DMS153 treated with DMSO at 0.1 percent for 48 hours (cell line): ENCODE data around the gene PGRMC2.
A peak's percentile ranks its signal among the peaks of the same experiment; 100 is the strongest.

ENCODE experiments used
- DNase-seq: peaks from one replicate; lab custom pipeline; 2025; ENCODE audit not compliant: unreplicated experiment; lab: John Stamatoyannopoulos, UW

The PGRMC2 gene, protein sequence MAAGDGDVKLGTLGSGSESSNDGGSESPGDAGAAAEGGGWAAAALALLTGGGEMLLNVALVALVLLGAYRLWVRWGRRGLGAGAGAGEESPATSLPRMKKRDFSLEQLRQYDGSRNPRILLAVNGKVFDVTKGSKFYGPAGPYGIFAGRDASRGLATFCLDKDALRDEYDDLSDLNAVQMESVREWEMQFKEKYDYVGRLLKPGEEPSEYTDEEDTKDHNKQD

DNA sequence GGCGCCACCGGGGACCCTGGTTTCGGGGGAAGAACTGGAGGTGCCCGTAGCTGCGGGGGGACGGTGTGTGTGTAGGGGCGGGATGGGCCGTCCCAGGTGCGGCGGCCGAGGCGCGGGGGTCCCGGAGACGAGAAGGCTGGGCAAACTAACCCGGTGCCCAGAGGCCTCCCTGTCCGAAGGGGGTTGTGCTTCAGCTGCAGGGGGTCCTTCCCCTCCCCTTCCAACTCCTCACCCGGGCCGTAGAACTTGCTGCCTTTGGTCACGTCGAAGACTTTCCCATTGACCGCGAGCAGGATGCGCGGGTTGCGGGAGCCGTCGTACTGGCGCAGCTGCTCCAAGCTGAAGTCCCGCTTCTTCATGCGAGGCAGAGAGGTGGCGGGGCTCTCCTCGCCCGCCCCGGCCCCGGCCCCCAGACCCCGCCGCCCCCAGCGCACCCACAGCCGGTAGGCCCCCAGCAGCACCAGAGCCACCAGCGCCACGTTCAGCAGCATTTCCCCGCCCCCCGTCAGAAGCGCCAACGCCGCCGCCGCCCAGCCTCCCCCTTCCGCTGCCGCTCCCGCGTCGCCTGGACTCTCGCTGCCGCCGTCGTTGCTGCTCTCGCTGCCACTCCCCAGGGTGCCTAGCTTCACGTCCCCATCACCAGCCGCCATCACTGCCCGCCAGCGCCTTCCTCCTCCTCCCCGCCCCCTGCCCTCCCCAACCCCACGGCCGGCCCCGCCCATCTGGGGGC lies at the start of gene PGRMC2:
PGRMC2 (minus strand) TSS at position 673 of the 730 bp plus-strand sequence; CDS start at position 650, 23 bp downstream.
- no peak for DNase-seq

DNA sequence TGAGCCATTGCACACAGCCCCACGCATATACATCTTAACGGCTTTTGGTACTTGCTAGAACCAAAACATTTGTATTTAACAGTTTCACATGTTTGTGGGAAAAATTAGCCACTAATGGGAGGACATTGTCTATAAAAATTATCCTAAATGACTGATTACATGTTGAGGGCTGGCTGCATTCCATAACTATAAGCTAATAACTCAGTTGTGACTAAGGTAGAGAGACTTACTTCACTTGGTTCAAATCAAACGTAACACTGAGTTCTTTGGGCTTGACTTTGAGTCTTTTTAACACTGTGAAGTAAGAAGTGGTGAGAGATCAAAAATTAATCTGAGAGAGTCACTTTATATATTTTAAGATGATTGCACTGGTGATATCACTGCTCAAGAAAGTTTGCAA lies 47.9 kb upstream of the PGRMC2 start:
- no peak for DNase-seq

DNA sequence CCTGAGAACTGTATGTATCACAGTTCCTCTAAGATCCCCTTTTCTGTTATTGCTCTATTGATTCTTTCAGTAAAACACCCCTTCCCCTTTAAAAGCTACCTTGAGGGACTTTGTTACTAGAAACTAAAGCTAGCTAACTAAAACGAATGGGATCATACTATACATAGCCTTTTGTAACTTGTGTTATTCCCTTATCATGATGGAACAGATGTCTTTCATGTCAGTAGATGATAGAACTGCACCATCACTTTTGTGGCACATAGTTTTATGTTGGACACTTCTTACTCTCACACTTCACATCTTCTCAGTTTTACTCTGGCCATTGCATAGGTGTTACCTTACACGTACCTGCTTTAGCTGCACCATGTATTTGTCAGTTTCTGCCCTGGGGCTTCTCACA lies 46.6 kb upstream of the PGRMC2 start:
- no peak for DNase-seq

GRCh38 chr4:128333309-128334018 lies 45.9 kb upstream of the PGRMC2 start:
- DNase-seq = no peak

GRCh38 chr4:128332081-128332480 lies 44.5 kb upstream of the PGRMC2 start:
- DNase-seq = no peak

DNA sequence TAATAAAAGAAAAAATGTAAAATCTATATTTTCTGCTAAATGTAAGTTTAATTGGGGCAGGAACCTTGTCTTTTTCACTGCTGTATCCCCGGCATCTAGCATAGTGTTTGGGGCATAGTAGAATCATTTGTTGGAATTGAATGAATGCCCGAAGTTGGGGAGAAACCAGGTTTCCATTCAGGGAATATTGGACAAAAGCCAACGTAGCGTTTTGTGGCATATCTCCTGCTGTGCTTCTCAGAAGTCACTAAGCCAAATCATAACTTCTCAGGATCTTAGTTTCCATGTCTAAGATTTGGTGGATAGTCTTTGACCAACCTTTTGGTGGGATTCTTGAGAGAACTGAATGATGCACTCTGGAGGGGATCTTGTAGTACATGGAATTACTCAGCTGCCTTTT lies 42.0 kb upstream of the PGRMC2 start:
- DNase-seq = no peak

GRCh38 chr4:128328106-128328505 lies 40.5 kb upstream of the PGRMC2 start:
- no peak for DNase-seq

GRCh38 chr4:128323401-128323800 lies 35.8 kb upstream of the PGRMC2 start:
- DNase-seq = no peak

DNA sequence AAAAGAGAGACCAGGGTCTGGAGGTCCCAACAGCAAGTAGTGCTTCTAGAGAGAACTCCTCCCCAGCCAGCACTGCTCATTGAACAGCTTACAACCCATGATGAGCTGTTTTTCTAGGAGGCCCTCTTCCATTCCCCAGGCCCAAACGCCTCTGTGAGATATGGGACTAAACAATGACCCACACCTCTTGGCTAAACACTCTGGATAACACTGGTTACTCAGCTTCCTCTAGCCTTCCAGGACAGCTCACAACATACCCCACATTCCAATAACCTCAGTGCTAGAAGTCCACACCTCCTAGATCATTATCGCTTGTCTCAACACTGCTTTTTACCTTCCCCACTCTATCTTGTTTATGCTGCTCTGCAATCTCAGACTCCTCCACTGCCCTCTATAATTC lies 35.4 kb upstream of the PGRMC2 start:
- DNase-seq = no peak

DNA sequence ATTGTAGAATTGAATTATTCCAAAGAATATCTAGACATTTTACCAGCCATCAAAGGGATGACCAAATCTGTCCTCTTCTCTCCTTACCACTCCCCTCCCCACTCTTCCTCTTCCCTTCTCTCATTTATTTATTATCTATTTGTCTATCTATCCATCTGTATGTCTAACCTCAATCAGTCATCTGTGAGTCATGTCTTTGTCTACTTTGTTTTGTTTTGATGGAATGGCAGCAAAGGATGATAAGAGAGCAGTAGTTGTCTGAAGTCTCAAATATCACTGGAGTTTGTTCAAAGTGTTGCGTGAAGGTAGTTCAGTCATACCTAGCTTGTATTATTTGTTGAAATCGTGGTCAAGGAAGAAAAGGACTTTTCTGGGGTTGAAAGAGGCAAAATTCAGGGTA lies 34.7 kb upstream of the PGRMC2 start:
- DNase-seq = no peak

DNA sequence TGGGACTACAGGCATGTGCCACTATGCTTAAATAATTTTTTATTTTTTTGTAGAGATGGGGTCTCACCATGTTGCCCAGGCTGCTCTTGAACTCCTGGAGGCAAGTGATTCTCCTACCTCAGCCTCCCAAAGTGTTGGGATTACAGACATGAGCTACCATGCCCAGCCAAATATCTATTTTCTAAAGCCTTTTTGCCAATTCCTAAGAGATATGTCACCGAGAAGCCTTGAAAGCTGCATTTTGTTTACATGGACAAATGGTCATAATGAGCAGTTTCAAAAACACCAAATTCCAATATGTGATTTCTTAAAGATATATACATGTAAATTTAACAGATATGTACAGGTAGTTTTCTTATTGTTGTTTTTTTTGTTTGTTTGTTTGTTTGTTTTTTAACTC lies 33.0 kb upstream of the PGRMC2 start:
- no peak for DNase-seq

DNA sequence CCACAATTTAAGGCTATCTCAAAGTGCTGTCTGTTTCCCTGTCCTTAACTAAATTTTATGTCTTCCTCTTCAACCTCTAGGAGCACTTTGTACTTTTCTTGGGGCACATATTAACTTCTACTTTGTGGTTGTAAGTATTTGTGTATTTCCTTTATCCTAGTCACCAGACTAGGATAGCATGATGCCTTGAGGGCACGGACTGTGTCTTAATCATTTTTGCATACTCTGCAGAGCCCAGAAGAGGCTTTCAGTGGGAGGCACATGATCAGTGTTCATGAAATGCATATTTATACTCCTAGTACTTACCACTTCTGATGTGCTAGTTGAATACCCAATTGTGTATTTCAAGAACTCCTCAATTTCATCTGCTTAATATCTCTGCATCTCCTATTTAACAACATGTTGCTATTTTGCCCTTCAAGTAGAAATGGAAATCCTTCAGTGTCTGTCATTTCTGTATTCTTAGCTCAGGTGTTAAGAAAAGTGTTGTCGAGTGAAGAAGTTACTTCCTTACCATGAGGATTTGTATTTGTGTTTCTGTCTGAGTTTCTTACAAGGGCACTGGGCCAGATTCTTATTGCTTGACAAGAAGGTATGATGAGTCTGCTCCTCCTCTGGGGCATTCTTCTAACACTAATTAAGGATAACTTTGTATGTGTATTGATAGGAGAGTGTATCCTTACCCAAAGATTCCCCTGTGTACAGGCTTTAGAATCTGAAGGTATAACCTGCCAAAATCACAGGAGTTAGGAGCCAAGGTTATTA lies 28.3 kb upstream of the PGRMC2 start:
- no peak for DNase-seq

DNA sequence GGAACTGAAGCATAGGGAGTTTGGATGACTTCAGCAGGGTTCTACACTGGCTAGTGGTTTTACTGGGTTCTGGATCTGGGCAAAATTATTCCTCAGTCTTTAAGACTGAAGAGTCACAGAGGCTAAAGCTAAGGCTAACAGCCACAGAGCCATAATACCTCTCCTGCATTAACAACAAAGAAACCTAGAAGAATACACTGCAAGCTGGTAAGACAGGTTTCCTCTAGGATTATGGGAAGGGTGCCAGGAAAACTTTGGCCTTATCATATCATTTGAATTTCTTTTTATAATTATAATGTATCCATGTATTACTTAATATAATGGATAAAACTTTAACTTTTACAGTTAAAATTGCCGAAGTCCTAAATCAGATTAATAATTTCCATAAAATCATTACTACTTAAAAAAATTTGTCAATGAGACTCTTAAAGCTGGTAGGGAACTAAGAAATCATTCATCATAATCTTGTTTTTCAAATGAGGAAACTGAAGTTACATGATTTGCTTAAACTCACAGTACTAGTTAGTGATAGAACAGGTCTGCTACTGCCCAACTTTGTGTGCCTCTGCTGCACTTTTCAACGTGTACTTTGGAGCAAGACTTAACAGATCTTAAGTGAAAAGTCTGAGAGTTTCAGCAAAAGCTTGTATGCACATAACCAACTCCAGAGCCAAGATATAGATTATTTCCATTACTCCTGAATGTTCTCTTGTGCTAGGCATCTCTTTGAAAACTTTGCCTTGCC lies 24.2 kb upstream of the PGRMC2 start:
- no peak for DNase-seq

DNA sequence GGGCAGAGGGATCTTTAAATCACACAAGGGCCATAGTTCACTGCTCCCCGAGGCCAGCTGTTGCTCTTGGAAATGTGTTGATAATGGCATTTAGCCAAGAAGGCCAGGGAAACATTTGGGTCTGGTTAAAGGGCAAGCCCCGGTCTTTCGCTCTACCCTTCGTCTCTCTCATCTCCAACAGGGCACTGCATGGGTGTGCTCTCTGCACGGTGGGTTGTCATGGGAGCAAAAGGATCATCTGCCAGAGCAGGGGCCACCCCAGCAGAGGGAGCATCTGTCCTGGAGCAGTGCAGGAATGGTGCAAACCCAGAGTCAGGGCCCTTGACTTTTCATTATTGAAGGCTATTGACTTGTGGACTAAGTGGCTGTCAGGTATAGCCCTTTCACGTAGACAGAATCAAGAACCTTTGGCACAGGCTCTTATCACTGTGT lies 22.7 kb upstream of the PGRMC2 start:
- DNase-seq = peak; percentile 50

- no peak for DNase-seq
Measured at GRCh38 chr4:128309585-128309984, 22.0 kb upstream of the PGRMC2 start.

DNA sequence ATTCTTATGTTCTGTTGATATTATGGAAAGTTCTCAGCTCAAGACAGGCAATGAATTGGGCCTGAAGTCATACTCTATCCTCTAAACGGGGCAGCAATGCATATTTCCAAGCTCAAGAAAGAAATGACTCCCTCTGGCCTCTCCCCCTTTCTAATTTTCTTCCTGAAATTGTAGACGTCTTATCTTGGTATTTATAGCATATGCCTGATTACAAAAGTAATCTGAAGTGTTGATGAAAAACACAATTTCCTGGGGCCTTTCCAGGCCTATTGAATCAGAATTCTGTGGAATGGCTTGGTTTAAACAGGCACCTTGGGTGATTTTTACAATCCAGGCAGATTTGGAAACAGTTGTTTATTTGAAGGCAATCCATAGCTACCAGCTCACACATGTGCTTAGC lies 21.4 kb upstream of the PGRMC2 start:
- no peak for DNase-seq

DNA sequence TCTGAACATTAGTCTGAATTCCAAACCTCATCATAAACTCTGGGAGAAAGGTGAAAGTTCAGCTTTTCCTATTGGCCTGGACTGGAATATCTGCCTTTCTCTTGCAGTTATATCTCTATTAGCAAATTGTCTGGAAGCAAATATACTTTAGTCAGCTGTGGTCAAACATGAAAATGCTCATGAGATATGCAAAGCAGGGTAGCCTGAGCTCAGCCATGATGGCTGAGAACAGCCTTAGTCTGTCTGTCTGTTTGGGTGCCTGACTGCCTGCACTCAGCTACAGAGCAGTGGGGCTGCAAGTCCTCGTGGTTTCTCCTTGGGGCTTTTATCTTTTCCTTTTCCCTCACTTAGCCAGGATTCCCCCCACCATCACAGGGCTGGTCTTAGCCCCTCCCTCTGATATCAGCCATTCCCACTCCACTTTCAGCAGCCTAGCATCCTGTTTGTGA lies 19.5 kb upstream of the PGRMC2 start:
- no peak for DNase-seq

- DNase-seq = no peak
Measured at GRCh38 chr4:128305942-128306341, 18.3 kb upstream of the PGRMC2 start.

GRCh38 chr4:128303986-128304385 lies 16.4 kb upstream of the PGRMC2 start:
- DNase-seq = no peak

- DNase-seq = no peak
Measured at GRCh38 chr4:128303405-128303785, 15.8 kb upstream of the PGRMC2 start.

DNA sequence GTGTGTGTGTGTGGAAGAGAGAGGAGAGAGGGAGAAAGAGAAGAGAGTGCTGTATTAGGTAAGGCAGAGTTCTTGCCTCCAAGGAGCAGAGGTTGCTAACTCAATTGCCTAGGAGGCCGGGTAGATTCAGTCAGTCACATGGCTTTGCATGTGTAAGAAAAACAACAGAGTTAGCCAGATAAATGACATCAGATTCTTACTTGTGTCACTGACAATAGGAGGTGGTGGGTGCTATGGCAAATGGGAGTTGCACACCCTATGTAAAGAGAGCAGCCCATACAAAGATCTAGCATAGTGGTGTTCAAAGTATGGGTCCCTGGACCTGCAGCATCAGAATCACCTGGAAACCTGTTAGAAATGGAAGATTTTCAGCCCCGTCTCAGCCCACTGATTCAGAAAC lies 14.4 kb upstream of the PGRMC2 start:
- DNase-seq = no peak
